HepG2 (cell line): ENCODE data around the gene CD1D.

Experiments
- BCL3 ChIP-seq: sonication (generic); formaldehyde crosslinking; IDR thresholded peaks from 2 replicates; pipeline ENCODE4 v1.5.1; 2020; ENCODE audit warnings: mild to moderate bottlenecking, missing genetic modification reagents, moderate library complexity
- HMG20A ChIP-seq: IDR thresholded peaks from 2 replicates; pipeline ENCODE4 v1.6.1; 2016; ENCODE audit warnings: borderline replicate concordance
- HNF4A ChIP-seq: sonication (generic); formaldehyde crosslinking; IDR thresholded peaks from 2 replicates; pipeline ENCODE4 v1.4.0; 2020; ENCODE audit warnings: missing genetic modification reagents

GRCh38 chr1:158177700-158178450 lies 2.8 kb upstream of the CD1D start:
- TF ChIP-seq HNF4A (CRISPR knock-in tag) (no peak), BCL3 (no peak), HMG20A (CRISPR knock-in tag) (no peak)
